ENCODE results near the gene CORO2A.

Gene CORO2A

DNA sequence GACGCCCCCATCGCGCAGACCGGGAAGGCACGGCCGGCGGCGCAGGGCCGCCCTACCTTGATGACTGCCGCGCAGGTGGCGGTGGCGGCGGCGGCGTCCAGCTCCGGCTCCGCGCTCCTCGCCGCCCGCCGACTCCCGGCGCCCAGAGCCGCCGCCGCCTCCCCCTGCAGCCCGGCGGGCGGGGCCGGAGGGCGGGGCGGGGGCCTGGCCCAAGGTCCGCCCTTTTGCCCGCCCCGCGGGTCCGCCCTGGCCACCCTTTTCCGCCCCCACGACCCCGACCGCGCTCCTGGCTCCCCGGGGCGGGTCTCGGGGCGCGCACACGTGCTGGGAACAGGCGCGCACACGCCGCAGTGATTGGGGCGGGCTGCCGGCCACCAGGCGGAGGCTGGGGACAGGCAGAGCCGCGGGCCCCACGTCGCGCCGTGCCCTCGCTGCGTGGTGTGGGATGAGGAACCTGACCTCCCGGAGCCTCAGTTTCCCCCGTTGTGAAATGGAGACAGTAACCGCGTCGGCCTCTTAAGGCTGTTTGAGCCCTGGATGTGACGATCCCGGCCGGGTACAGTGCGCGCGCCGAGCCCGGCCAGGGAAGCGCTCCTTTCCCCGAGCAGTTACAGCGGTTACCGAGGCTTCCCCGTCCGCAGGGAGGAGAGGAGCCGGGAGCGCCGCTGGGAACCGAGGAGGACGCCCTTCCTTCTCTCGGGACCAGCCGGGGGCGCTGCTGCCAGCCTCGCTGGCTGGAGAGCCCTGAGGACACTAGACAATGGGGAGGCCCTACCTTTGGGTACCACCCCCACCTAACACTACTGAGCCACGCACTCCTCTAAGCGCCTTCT is at the start of gene CORO2A (continued):
- TF ChIP-seq ZNF747 (tag by site-specific recombination; IDR thresholded peaks at IDR 0.05) (no peak), YY1 (tag by site-specific recombination; IDR thresholded peaks at IDR 0.05) (no peak), ZNF776 (tag by site-specific recombination; IDR thresholded peaks at IDR 0.05; ENCODE audit: borderline replicate concordance) (no peak), ZBTB26 (tag by site-specific recombination; optimal IDR thresholded peaks at IDR 0.05) (peak; percentile 92), ZNF2 (tag by site-specific recombination; IDR thresholded peaks at IDR 0.05) (peak; percentile 73), ZNF132 (tag by site-specific recombination; IDR thresholded peaks at IDR 0.05; ENCODE audit: borderline replicate concordance) (no peak), ZNF529 (tag by site-specific recombination; IDR thresholded peaks at IDR 0.05; ENCODE audit: insufficient replicate concordance) (no peak), ZNF514 (tag by site-specific recombination; IDR thresholded peaks at IDR 0.05) (no peak), KLF7 (tag by site-specific recombination; IDR thresholded peaks at IDR 0.05; ENCODE audit: borderline replicate concordance) (0 out of 2 replicates have a peak, but pooled peaks have one; percentile 28), ZNF518A (tag by site-specific recombination; conservative IDR thresholded peaks at IDR 0.05; ENCODE audit: low read depth) (no peak), KLF8 (tag by site-specific recombination; IDR thresholded peaks at IDR 0.05) (peak; percentile 48; the same call in 1 of the 2 replicates), ZNF426 (tag by site-specific recombination; IDR thresholded peaks at IDR 0.05) (no peak), ZNF837 (tag by site-specific recombination; IDR thresholded peaks at IDR 0.05) (no peak), ZBTB6 (tag by site-specific recombination; IDR thresholded peaks at IDR 0.05) (no peak), ZFP3 (tag by site-specific recombination; IDR thresholded peaks at IDR 0.05; ENCODE audit: low read depth) (no peak), ZNF785 (tag by site-specific recombination; IDR thresholded peaks at IDR 0.05) (0 out of 2 replicates have a peak, but pooled peaks have one; percentile 62), ZIC2 (tag by site-specific recombination; IDR thresholded peaks at IDR 0.05) (peak; percentile 40; the same call in 1 of the 2 replicates), ZFP37 (tag by site-specific recombination; IDR thresholded peaks at IDR 0.05) (no peak), ZBTB8A (tag by site-specific recombination; IDR thresholded peaks at IDR 0.05) (peak; percentile 65), SP7 (tag by site-specific recombination; IDR thresholded peaks at IDR 0.05) (peak; percentile 56; the same call in 1 of the 2 replicates), ZSCAN16 (tag by site-specific recombination; IDR thresholded peaks at IDR 0.05) (no peak), ZNF121 (tag by site-specific recombination; IDR thresholded peaks at IDR 0.05) (no peak), ZNF600 (tag by site-specific recombination; IDR thresholded peaks at IDR 0.05) (peak; percentile 47), ZNF791 (tag by site-specific recombination; IDR thresholded peaks at IDR 0.05) (no peak), ZNF202 (tag by site-specific recombination; IDR thresholded peaks at IDR 0.05; ENCODE audit: borderline replicate concordance) (no peak), MEIS1 (CRISPR knock-in tag; IDR thresholded peaks at IDR 0.05; ENCODE audit: borderline replicate concordance) (0 out of 2 replicates have a peak, but pooled peaks have one; percentile 28), ZBTB17 (tag by site-specific recombination; IDR thresholded peaks at IDR 0.05) (peak; percentile 51), ZNF561 (tag by site-specific recombination; IDR thresholded peaks at IDR 0.05; ENCODE audit: borderline replicate concordance) (peak; percentile 38; the same call in 1 of the 2 replicates), ZNF214 (tag by site-specific recombination; IDR thresholded peaks at IDR 0.05; ENCODE audit: borderline replicate concordance) (no peak), ZNF843 (tag by site-specific recombination; IDR thresholded peaks at IDR 0.05) (0 out of 2 replicates have a peak, but pooled peaks have one; percentile 27)
- TF ChIP-seq, protein P1, sequence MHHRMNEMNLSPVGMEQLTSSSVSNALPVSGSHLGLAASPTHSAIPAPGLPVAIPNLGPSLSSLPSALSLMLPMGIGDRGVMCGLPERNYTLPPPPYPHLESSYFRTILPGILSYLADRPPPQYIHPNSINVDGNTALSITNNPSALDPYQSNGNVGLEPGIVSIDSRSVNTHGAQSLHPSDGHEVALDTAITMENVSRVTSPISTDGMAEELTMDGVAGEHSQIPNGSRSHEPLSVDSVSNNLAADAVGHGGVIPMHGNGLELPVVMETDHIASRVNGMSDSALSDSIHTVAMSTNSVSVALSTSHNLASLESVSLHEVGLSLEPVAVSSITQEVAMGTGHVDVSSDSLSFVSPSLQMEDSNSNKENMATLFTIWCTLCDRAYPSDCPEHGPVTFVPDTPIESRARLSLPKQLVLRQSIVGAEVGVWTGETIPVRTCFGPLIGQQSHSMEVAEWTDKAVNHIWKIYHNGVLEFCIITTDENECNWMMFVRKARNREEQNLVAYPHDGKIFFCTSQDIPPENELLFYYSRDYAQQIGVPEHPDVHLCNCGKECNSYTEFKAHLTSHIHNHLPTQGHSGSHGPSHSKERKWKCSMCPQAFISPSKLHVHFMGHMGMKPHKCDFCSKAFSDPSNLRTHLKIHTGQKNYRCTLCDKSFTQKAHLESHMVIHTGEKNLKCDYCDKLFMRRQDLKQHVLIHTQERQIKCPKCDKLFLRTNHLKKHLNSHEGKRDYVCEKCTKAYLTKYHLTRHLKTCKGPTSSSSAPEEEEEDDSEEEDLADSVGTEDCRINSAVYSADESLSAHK (tag by site-specific recombination; IDR thresholded peaks at IDR 0.05): no peak
